22Rv1 (cell line): ENCODE data around the gene TMEM139.

Experiments
- ZFX ChIP-seq: fragments of 450-650 bp; IDR thresholded peaks from 2 replicates; pipeline ENCODE4 v1.6.1; 2017; ENCODE audit warnings: antibody characterized with exemption, borderline replicate concordance
- TF ChIP-seq, protein P1 (sequence below): fragments of 450-650 bp; IDR thresholded peaks from 2 replicates; pipeline ENCODE4 v1.5.1; 2017; ENCODE audit warnings: mild to moderate bottlenecking

DNA sequence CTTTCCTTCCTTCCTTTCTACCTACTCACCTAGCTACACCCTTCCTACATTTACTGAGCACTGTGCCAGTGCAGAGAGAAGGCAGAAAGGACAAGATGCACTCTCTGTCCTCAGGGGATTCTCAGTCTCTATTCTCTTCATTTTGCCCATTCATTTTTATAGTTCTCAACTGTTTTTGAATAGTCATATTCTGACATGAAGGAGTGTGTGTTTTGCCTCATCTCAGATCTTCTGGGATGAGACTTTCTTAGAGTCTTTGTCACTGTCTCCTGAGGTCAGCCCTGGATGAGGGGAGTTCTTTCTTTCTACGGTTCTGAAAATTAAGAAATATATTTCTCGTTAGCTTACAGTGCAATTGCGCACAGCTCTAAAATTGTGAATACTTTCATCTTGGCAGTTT lies 52.5 kb downstream of the TMEM139 start:
- TF ChIP-seq, protein P1, sequence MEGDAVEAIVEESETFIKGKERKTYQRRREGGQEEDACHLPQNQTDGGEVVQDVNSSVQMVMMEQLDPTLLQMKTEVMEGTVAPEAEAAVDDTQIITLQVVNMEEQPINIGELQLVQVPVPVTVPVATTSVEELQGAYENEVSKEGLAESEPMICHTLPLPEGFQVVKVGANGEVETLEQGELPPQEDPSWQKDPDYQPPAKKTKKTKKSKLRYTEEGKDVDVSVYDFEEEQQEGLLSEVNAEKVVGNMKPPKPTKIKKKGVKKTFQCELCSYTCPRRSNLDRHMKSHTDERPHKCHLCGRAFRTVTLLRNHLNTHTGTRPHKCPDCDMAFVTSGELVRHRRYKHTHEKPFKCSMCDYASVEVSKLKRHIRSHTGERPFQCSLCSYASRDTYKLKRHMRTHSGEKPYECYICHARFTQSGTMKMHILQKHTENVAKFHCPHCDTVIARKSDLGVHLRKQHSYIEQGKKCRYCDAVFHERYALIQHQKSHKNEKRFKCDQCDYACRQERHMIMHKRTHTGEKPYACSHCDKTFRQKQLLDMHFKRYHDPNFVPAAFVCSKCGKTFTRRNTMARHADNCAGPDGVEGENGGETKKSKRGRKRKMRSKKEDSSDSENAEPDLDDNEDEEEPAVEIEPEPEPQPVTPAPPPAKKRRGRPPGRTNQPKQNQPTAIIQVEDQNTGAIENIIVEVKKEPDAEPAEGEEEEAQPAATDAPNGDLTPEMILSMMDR = no peak
- TF ChIP-seq ZFX = no peak
